Measurements from ENCODE around the gene CP.

DNA sequence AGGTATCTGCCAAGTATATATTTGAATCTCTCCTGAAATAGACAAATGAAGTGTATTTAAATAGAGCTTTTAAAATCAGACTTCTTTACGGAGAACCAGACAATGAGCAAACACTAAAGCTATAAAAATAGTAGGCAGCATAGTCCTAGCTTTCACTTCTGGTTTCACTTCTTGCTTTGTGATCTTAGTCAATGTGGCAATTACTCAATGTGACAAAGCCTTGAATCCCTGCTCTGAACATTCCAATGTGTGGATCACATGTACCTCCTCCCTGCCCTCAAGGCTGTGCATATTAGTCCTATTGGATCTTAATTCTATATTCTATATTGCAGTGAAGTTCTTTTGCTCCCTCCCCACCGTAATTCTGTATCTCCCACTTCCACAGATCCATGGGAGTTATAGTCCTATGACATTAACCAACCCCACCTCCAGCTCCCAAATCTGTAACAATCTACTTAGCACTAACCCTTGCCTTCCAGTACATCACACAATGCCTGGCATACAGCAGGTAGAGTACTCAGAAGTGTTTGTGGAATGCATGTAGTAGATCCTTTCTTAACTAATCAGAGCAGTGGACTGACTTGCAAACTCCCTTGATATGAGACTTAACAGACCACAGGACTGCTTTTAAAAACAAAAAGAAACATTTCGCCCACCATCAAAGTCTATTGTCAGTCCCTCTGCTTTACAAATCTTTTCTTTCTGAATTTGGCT lies 24.3 kb upstream of the CP start:
- TF ChIP-seq, protein P1, sequence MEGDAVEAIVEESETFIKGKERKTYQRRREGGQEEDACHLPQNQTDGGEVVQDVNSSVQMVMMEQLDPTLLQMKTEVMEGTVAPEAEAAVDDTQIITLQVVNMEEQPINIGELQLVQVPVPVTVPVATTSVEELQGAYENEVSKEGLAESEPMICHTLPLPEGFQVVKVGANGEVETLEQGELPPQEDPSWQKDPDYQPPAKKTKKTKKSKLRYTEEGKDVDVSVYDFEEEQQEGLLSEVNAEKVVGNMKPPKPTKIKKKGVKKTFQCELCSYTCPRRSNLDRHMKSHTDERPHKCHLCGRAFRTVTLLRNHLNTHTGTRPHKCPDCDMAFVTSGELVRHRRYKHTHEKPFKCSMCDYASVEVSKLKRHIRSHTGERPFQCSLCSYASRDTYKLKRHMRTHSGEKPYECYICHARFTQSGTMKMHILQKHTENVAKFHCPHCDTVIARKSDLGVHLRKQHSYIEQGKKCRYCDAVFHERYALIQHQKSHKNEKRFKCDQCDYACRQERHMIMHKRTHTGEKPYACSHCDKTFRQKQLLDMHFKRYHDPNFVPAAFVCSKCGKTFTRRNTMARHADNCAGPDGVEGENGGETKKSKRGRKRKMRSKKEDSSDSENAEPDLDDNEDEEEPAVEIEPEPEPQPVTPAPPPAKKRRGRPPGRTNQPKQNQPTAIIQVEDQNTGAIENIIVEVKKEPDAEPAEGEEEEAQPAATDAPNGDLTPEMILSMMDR (IDR thresholded peaks at IDR 0.05): no peak
- TF ChIP-seq POLR2A (IDR thresholded peaks at IDR 0.05): no peak
- TF ChIP-seq POLR2AphosphoS5 (IDR thresholded peaks at IDR 0.05): no peak
- no peak for TF ChIP-seq EP300 (IDR thresholded peaks at IDR 0.05)
